Measurements from ENCODE around the gene GLP2R. TPM values are rescaled to one million over a fixed set of nuclear protein-coding genes. Genes with fewer than 3 reads are reported as not detected.
"Not testable (repeated sequence)": the region's sequence is repeated elsewhere in the genome, so short reads cannot be mapped to it uniquely, and the experiment has no call there.

The GLP2R gene
- total RNA-seq (1 to 10 TPM in 1 of 2 donors, under 1 TPM in 1; 0.81 to 1.3 TPM), polyA plus RNA-seq (ENCODE audit: insufficient read depth, low read depth, low replicate concordance) (0.70 TPM)
- long read RNA-seq, donor 1 = 0 reads
- long read RNA-seq, donor 2 = 0 reads

- Histone ChIP-seq H3K4me1 (peaks cover 9% of the 10 kb centered on the region), H3K36me3 (ENCODE audit: low read depth, missing control alignments) (no peaks in the 10 kb centered on the region), H3K9me3 (no peaks in the 10 kb centered on the region), H3K27me3 (no peaks in the 10 kb centered on the region), H3K27ac (no peak within 1 kb of the TSS), H3K4me3 (no peak within 1 kb of the TSS)
- no peak for TF ChIP-seq CTCF (IDR thresholded peaks at IDR 0.05)
- TF ChIP-seq POLR2A (IDR thresholded peaks at IDR 0.05) = no peak
- DNase-seq = no peak
- WGBS, 2 donors = 63 to 64% methylated on average over 20 to 21 of the region's 21 CpGs
- intact Hi-C loops (cut with DNase I; ENCODE audit: low total_unique reads) = no loop called here
Observed at GRCh38 chr17:9825641-9826150, at the start of gene GLP2R. GLP2R (plus strand) TSS chr17:9825924; CDS start chr17:9826064, 140 bp downstream.

GRCh38 chr17:9776911-9777310, 48.8 kb upstream of the GLP2R start:
- intact Hi-C loops (cut with DNase I; ENCODE audit: low total_unique reads) = no loop called here
- Histone ChIP-seq H3K4me3 (no peak overlapping the region), H3K36me3 (ENCODE audit: low read depth, missing control alignments) (no peaks in the 10 kb centered on the region), H3K9me3 (no peaks in the 10 kb centered on the region), H3K27me3 (no peaks in the 10 kb centered on the region), H3K4me1 (no peaks in the 10 kb centered on the region), H3K27ac (no peak overlapping the region)
- no peak for DNase-seq
- TF ChIP-seq CTCF (IDR thresholded peaks at IDR 0.05) (no peak), POLR2A (IDR thresholded peaks at IDR 0.05) (no peak)
- 86 to 87% methylated on average over 9 of the region's 9 CpGs for WGBS, 2 donors

GRCh38 chr17:9780552-9780951, 45.2 kb upstream of the GLP2R start:
- Histone ChIP-seq H3K4me1 (no peaks in the 10 kb centered on the region), H3K4me3 (no peak overlapping the region), H3K27me3 (no peaks in the 10 kb centered on the region), H3K9me3 (no peaks in the 10 kb centered on the region), H3K36me3 (ENCODE audit: low read depth, missing control alignments) (no peaks in the 10 kb centered on the region), H3K27ac (no peak overlapping the region)
- no peak for TF ChIP-seq CTCF (IDR thresholded peaks at IDR 0.05)
- TF ChIP-seq POLR2A (IDR thresholded peaks at IDR 0.05) = no peak
- DNase-seq = no peak
- intact Hi-C loops (cut with DNase I; ENCODE audit: low total_unique reads) = no loop called here
- WGBS, 2 donors = 85 to 91% methylated on average over 3 of the region's 3 CpGs

- Histone ChIP-seq H3K4me1 (no peaks in the 10 kb centered on the region), H3K4me3 (no peak overlapping the region), H3K36me3 (ENCODE audit: low read depth, missing control alignments) (no peaks in the 10 kb centered on the region), H3K27me3 (no peaks in the 10 kb centered on the region), H3K9me3 (no peaks in the 10 kb centered on the region), H3K27ac (no peak overlapping the region)
- 83 to 85% methylated on average over 4 of the region's 4 CpGs for WGBS, 2 donors
- TF ChIP-seq CTCF (IDR thresholded peaks at IDR 0.05) = no peak
- no peak for TF ChIP-seq POLR2A (IDR thresholded peaks at IDR 0.05)
- no peak for DNase-seq
- intact Hi-C loops (cut with DNase I; ENCODE audit: low total_unique reads) = no loop called here
Observed at GRCh38 chr17:9783050-9783449, 42.7 kb upstream of the GLP2R start.

GRCh38 chr17:9783465-9783864, 42.3 kb upstream of the GLP2R start:
- H3K4me1 ChIP-seq; H3K9me3 ChIP-seq; H3K4me3 ChIP-seq; H3K27ac ChIP-seq; intact Hi-C loops (cut with DNase I; ENCODE audit: low total_unique reads); H3K36me3 ChIP-seq (ENCODE audit: low read depth, missing control alignments); DNase-seq; H3K27me3 ChIP-seq: not testable (repeated sequence)
- WGBS, 2 donors = 85 to 97% methylated on average over 5 of the region's 5 CpGs
